Kidney capillary endothelial cell (primary cell): ENCODE measurements around the gene ZDHHC4.
A peak's percentile ranks its signal among the peaks of the same experiment; 100 is the strongest.
"Not testable (repeated sequence)": the region's sequence is repeated elsewhere in the genome, so short reads cannot be mapped to it uniquely, and the experiment has no call there.

Experiments used
- DNase-seq: peaks from one replicate; pipeline ENCODE4 v3.0.0-alpha.2; 2018; ENCODE audit warnings: low spot score

The ZDHHC4 gene

GRCh38 chr7:6634971-6635370 lies 57.7 kb downstream of the ZDHHC4 start:
- DNase-seq, result not testable (repeated sequence)

GRCh38 chr7:6636741-6637543 lies 59.7 kb downstream of the ZDHHC4 start, which contains the start of gene ZNF316:
Gene ZNF316 (plus strand): TSS chr7:6637318. CDS start chr7:6642410, 5,092 bp downstream.
- peak; percentile 24 for DNase-seq

- DNase-seq, result no peak
Observed at GRCh38 chr7:6637544-6638229, 60.4 kb downstream of the ZDHHC4 start.
